Measurements from ENCODE around the gene GNAQ.

Gene GNAQ

DNA sequence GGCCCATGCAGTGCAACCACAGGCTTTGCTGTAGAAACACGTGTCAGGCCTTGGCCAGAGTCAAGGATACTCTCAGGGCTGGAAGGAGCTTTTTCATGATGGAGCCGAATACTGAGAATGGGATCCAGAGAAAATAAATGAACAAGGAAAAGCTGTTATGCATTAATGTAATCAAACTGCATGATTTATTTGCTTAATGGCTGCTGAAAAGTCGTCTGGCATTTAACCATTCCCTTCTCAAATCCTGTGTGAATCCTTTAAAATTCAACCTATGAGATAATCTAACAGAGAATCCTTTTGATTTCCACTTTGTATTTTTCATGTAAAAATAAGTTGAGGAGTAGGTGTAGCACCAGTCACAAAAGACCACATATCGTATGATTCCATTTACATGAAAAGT lies 359.4 kb downstream of the GNAQ start:
- Histone ChIP-seq H3K9me3 (ENCODE audit: control insufficient read depth in 2 of 2, low read length in 2 of 2) (no peaks in the 10 kb centered on the region), H3K27me3 (ENCODE audit: control insufficient read depth in 1 of 2, insufficient read depth in 2 of 2, low read length in 2 of 2) (no peaks in the 10 kb centered on the region), H3K4me1 (ENCODE audit: control insufficient read depth, insufficient read depth, low read length) (no peaks in the 10 kb centered on the region), H3K27ac (ENCODE audit: low read length) (no peak overlapping the region), H3K4me3 (ENCODE audit: low read length in 2 of 2) (no peak overlapping the region), H3K9ac (ENCODE audit: low read length in 2 of 2) (no peak overlapping the region), H3K36me3 (ENCODE audit: control insufficient read depth in 2 of 2, insufficient read depth in 2 of 2, low read length in 2 of 2) (no peaks in the 10 kb centered on the region)

GRCh38 chr9:77667151-77667550 lies 364.5 kb downstream of the GNAQ start:
- Histone ChIP-seq H3K9me3 (ENCODE audit: control insufficient read depth in 2 of 2, low read length in 2 of 2) (no peaks in the 10 kb centered on the region), H3K36me3 (ENCODE audit: control insufficient read depth in 2 of 2, insufficient read depth in 2 of 2, low read length in 2 of 2) (no peaks in the 10 kb centered on the region), H3K27ac (ENCODE audit: low read length) (no peak overlapping the region), H3K27me3 (ENCODE audit: control insufficient read depth in 1 of 2, insufficient read depth in 2 of 2, low read length in 2 of 2) (no peaks in the 10 kb centered on the region), H3K4me1 (ENCODE audit: control insufficient read depth, insufficient read depth, low read length) (peaks cover 8% of the 10 kb centered on the region), H3K4me3 (ENCODE audit: low read length in 2 of 2) (no peak overlapping the region), H3K9ac (ENCODE audit: low read length in 2 of 2) (no peak overlapping the region)
